Activated naive CD8-positive, alpha-beta T cell treated with anti-CD3 and anti-CD28 coated beads for 36 hours (primary cell): ENCODE results near the gene MPST. TPM values are rescaled to one million over a fixed set of nuclear protein-coding genes. Genes with fewer than 3 reads are reported as not detected.

Experiments
- DNase-seq: peaks from one replicate; pipeline ENCODE4 v3.0.0; 2021
- H3K27ac Mint-ChIP-seq: one replicate; pipeline ENCODE4 v1.8.0; 2022; ENCODE audit warnings: mild to moderate bottlenecking, moderate library complexity, mixed read lengths
- H3K27me3 Mint-ChIP-seq: one replicate; pipeline ENCODE4 v1.8.0; 2022; ENCODE audit warnings: mild to moderate bottlenecking, mixed read lengths
- H3K36me3 Mint-ChIP-seq: one replicate; pipeline ENCODE4 v1.8.0; 2021; ENCODE audit warnings: mild to moderate bottlenecking, mixed read lengths
- H3K4me1 Mint-ChIP-seq: one replicate; pipeline ENCODE4 v1.8.0; 2021; ENCODE audit warnings: mixed read lengths
- H3K4me3 Mint-ChIP-seq: one replicate; pipeline ENCODE4 v1.8.0; 2022; ENCODE audit warnings: mild to moderate bottlenecking, moderate library complexity, mixed read lengths
- H3K9me3 Mint-ChIP-seq: one replicate; pipeline ENCODE4 v1.8.0; 2022; ENCODE audit warnings: mixed read lengths
- total RNA-seq, 2 experiments: library from RNA; stranded (reverse); gene quantifications; one replicate each; pipeline ENCODE4 v1.2.3, GENCODE V29; 2021

Gene MPST
- total RNA-seq, 2 experiments from 2014 or later = 5.5 to 5.6 TPM

- no peak overlapping the region for H3K4me3 Mint-ChIP-seq
Observed at GRCh38 chr22:37043209-37043827, 23.8 kb downstream of the MPST start.

GRCh38 chr22:37043828-37044538 lies 24.4 kb downstream of the MPST start:
- peak; percentile 60 for DNase-seq
- H3K27me3 Mint-ChIP-seq = no peaks in the 10 kb centered on the region
- no peak overlapping the region for H3K27ac Mint-ChIP-seq
- no peaks in the 10 kb centered on the region for H3K36me3 Mint-ChIP-seq
- peaks cover 19% of the 10 kb centered on the region for H3K4me1 Mint-ChIP-seq
- no peaks in the 10 kb centered on the region for H3K9me3 Mint-ChIP-seq
- no peak overlapping the region for H3K4me3 Mint-ChIP-seq

More at GRCh38 chr22:37043209-37043827, 23.8 kb downstream of the MPST start:
- Mint-ChIP-seq H3K36me3 (no peaks in the 10 kb centered on the region), H3K27ac (no peak overlapping the region), H3K27me3 (no peaks in the 10 kb centered on the region), H3K4me1 (peaks cover 19% of the 10 kb centered on the region), H3K9me3 (no peaks in the 10 kb centered on the region)
- no peak for DNase-seq

DNA sequence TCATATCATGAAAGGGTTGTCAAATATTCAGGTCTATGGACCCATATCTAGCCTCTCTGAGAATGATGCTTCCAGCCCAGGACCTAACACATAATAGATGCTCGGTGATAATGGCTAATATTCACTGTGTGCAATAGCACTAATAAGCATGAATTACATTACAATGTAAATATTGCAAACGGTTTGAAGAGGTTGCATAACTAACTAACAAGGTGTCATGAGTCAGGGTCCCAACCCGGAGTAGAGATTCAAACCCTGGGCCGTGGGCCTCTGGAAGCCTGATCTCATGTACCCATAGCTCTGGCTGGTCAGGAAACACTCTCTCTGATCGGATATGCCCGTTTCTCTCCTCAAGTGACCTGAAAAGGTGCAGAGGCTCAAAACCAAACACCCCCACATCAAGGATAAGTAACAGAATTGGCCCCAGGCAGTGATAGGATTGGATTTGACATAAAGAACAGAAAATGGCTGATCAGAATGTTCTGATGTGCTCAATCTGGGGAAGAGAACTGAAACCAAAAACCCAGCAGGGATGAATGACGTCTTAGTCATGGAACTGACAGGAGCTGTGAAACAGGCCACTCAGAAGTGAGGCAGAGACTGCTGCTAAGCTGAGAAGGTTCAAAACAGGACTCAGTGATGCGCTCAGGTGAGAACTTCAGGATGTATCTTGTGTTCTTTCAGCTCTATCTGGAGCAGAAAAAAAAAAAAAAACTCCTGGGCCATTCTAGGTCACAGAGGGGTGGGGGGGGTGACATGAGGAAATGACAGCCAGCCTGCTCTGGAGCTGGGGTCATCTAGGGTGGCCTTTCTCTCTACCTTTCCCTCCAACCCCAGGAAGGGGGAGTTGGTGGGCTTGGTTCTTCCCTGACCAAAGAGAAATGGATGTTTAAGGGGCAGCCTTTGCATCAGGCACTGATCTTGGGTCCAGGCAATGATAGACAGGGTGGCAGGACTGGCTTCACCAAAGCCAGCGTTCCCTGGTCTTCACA lies 25.4 kb downstream of the MPST start:
- no peaks in the 10 kb centered on the region for H3K9me3 Mint-ChIP-seq
- peaks cover 19% of the 10 kb centered on the region for H3K4me1 Mint-ChIP-seq
- H3K36me3 Mint-ChIP-seq = no peaks in the 10 kb centered on the region
- no peak overlapping the region for H3K27ac Mint-ChIP-seq
- no peak overlapping the region for H3K4me3 Mint-ChIP-seq
- H3K27me3 Mint-ChIP-seq = no peaks in the 10 kb centered on the region
- no peak for DNase-seq

DNA sequence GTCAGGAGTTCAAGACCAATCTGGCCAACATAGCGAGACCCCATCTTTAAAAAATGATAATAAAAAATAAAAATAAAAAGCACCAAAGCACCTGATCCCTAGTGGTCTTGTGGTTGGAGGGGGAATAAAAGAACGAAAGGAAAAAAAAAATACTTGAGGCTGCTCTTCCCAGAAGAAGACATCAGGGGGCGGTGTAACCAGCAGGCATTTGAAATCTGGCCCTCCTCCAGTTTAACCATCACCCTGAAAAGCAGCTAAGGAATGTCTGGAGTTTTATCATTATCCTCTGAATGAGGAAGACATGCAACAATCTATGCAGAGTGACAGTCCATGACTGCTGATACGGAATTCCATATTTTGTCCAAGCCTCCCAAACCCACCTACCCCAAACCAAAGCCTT lies 26.4 kb downstream of the MPST start:
- Mint-ChIP-seq H3K27ac (no peak overlapping the region), H3K9me3 (no peaks in the 10 kb centered on the region), H3K27me3 (no peaks in the 10 kb centered on the region), H3K36me3 (no peaks in the 10 kb centered on the region), H3K4me3 (no peak overlapping the region), H3K4me1 (peaks cover 15% of the 10 kb centered on the region)
- no peak for DNase-seq

GRCh38 chr22:37046589-37046988 lies 27.0 kb downstream of the MPST start:
- no peak for DNase-seq
- Mint-ChIP-seq H3K4me3 (no peak overlapping the region), H3K27ac (no peak overlapping the region), H3K27me3 (no peaks in the 10 kb centered on the region), H3K36me3 (no peaks in the 10 kb centered on the region), H3K4me1 (peaks cover 12% of the 10 kb centered on the region), H3K9me3 (no peaks in the 10 kb centered on the region)

DNA sequence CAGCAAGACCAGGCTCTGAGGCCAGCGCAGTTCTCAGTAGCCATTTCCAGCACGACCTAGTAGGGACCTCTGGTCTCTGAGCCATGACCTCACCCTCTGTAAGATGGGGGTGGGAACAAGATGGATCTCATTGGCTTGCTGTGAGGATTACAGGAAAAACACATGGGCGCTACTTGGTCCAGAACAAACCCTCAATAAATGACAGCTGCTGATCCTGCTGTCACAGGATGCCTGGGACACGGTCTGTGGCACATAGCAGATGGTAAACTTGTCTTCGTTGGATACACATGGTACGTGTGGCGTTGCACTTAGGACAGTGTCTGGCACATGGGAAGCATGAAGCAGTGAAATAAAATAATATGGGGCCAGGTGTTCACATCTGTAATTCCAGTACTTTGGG lies 27.5 kb downstream of the MPST start:
- Mint-ChIP-seq H3K9me3 (no peaks in the 10 kb centered on the region), H3K4me1 (peaks cover 11% of the 10 kb centered on the region), H3K4me3 (no peak overlapping the region), H3K27me3 (no peaks in the 10 kb centered on the region), H3K27ac (no peak overlapping the region), H3K36me3 (no peaks in the 10 kb centered on the region)
- no peak for DNase-seq

GRCh38 chr22:37048133-37048532 lies 28.6 kb downstream of the MPST start:
- Mint-ChIP-seq H3K4me3 (no peak overlapping the region), H3K9me3 (no peaks in the 10 kb centered on the region), H3K27ac (no peak overlapping the region), H3K27me3 (no peaks in the 10 kb centered on the region), H3K4me1 (peaks cover 18% of the 10 kb centered on the region), H3K36me3 (no peaks in the 10 kb centered on the region)
- DNase-seq = no peak

DNA sequence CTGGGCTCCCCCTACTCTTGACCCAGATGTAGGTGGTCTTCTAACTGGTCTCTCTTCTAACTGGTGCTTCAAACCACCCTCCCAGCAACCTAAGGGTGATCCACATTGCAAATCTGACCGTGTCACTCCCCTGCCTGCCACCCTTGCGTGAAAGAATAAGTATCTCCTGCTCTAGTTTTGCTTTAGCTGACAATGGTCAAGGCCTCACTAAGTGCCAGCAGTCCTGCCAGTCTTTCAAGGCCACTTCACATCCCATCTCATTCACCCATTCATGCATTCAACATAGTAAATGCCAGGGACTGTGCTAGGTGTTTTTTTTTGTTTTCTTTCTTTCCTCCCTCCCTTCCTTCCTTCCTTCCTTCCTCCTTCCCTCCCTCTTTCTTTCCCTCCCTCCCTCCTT lies 29.7 kb downstream of the MPST start:
- no peak overlapping the region for H3K27ac Mint-ChIP-seq
- no peaks in the 10 kb centered on the region for H3K9me3 Mint-ChIP-seq
- H3K4me3 Mint-ChIP-seq = no peak overlapping the region
- H3K27me3 Mint-ChIP-seq = no peaks in the 10 kb centered on the region
- no peak for DNase-seq
- H3K36me3 Mint-ChIP-seq = peaks cover 1% of the 10 kb centered on the region
- peaks cover 23% of the 10 kb centered on the region for H3K4me1 Mint-ChIP-seq

- no peaks in the 10 kb centered on the region for H3K9me3 Mint-ChIP-seq
- H3K4me3 Mint-ChIP-seq = peak overlapping the region; percentile 18
- peaks cover 13% of the 10 kb centered on the region for H3K4me1 Mint-ChIP-seq
Observed at GRCh38 chr22:37050913-37051312, 31.4 kb downstream of the MPST start.

GRCh38 chr22:37051391-37052385 lies 32.1 kb downstream of the MPST start, which contains the start of gene KCTD17:
Gene KCTD17, plus strand, starts transcription at chr22:37051742. Its CDS starts 19 bp downstream, at chr22:37051761.
- no peaks in the 10 kb centered on the region for H3K27me3 Mint-ChIP-seq
- peak within 1 kb of the TSS; percentile 13 for H3K27ac Mint-ChIP-seq
- H3K4me3 Mint-ChIP-seq = peak within 1 kb of the TSS; percentile 74
- H3K4me1 Mint-ChIP-seq = peaks cover 11% of the 10 kb centered on the region
- peaks cover 1% of the 10 kb centered on the region for H3K36me3 Mint-ChIP-seq
- H3K9me3 Mint-ChIP-seq = no peaks in the 10 kb centered on the region
- peak; percentile 89 for DNase-seq

More at GRCh38 chr22:37050913-37051312, 31.4 kb downstream of the MPST start:
- Mint-ChIP-seq H3K27ac (no peak overlapping the region), H3K36me3 (peaks cover 1% of the 10 kb centered on the region), H3K27me3 (no peaks in the 10 kb centered on the region)
- no peak for DNase-seq

DNA sequence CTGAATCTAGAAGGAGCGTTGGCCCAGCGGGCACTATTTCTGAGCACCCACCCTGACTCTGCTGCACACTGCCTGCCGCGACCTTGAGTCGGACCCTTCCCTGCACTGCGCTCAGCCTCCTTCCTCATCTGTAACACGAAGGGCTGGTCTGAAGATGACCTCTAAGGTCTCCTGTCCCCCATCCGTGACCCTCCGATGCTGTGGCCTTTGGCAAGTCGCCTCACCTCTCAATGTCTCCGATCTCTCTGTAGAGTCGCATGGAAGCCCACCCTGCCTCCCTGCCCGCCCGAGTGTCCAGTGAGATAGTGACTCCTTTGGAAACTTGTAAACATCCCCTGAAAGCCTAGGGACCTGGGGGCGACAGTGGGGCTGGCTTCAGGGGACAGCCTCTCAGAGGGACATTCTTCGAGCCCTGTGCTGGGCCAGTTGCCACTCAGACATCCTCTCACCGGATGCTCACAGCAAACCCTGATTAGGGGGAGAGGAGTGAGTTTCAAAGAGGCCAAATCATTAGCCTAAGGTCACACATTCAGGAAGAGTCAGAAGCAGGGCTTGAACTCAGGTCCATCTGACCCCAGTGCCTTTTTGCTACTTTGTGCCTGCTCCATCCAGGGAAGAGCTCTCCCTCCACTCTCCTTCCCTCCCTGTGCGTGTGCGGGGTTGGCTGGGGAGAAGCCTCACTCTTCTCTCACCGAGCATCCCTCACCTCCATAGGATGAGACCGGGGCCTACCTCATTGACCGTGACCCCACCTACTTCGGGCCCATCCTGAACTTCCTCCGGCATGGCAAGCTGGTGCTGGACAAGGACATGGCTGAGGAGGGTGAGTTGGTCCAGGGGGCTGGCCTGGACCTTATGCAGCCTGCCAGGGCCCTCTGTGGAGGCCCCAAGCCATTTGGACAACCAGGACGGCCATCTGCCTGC lies 33.1 kb downstream of the MPST start:
- peaks cover 1% of the 10 kb centered on the region for H3K36me3 Mint-ChIP-seq
- no peak for DNase-seq
- H3K4me3 Mint-ChIP-seq = peak overlapping the region; percentile 74
- peaks cover 11% of the 10 kb centered on the region for H3K4me1 Mint-ChIP-seq
- H3K27me3 Mint-ChIP-seq = no peaks in the 10 kb centered on the region
- no peaks in the 10 kb centered on the region for H3K9me3 Mint-ChIP-seq
- H3K27ac Mint-ChIP-seq = peak overlapping the region; percentile 13

GRCh38 chr22:37053310-37054055 lies 33.9 kb downstream of the MPST start:
- no peaks in the 10 kb centered on the region for H3K9me3 Mint-ChIP-seq
- H3K27ac Mint-ChIP-seq = no peak overlapping the region
- peak overlapping the region; percentile 7 for H3K4me3 Mint-ChIP-seq
- H3K4me1 Mint-ChIP-seq = peaks cover 11% of the 10 kb centered on the region
- peaks cover 1% of the 10 kb centered on the region for H3K36me3 Mint-ChIP-seq
- no peaks in the 10 kb centered on the region for H3K27me3 Mint-ChIP-seq
- no peak for DNase-seq

GRCh38 chr22:37054056-37054395 lies 34.5 kb downstream of the MPST start:
- H3K27ac Mint-ChIP-seq = no peak overlapping the region
- no peaks in the 10 kb centered on the region for H3K9me3 Mint-ChIP-seq
- H3K4me1 Mint-ChIP-seq = peaks cover 11% of the 10 kb centered on the region
- no peak for DNase-seq
- H3K27me3 Mint-ChIP-seq = no peaks in the 10 kb centered on the region
- H3K4me3 Mint-ChIP-seq = peak overlapping the region; percentile 7
- peaks cover 1% of the 10 kb centered on the region for H3K36me3 Mint-ChIP-seq
